ENCODE results near the gene GID8.

- TF ChIP-seq EZH2 (IDR thresholded peaks at IDR 0.05) (no peak), EZH2phosphoT487 (IDR thresholded peaks at IDR 0.05) (no peak)
- TF ChIP-seq, protein P1, sequence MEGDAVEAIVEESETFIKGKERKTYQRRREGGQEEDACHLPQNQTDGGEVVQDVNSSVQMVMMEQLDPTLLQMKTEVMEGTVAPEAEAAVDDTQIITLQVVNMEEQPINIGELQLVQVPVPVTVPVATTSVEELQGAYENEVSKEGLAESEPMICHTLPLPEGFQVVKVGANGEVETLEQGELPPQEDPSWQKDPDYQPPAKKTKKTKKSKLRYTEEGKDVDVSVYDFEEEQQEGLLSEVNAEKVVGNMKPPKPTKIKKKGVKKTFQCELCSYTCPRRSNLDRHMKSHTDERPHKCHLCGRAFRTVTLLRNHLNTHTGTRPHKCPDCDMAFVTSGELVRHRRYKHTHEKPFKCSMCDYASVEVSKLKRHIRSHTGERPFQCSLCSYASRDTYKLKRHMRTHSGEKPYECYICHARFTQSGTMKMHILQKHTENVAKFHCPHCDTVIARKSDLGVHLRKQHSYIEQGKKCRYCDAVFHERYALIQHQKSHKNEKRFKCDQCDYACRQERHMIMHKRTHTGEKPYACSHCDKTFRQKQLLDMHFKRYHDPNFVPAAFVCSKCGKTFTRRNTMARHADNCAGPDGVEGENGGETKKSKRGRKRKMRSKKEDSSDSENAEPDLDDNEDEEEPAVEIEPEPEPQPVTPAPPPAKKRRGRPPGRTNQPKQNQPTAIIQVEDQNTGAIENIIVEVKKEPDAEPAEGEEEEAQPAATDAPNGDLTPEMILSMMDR (IDR thresholded peaks at IDR 0.05), result no peak
Measured at GRCh38 chr20:62966212-62967148, 28.5 kb downstream of the GID8 start.

Data from neural progenitor cell (in vitro differentiated cells).